ENCODE measurements around the gene BCOR. TPM values are rescaled to one million over a fixed set of nuclear protein-coding genes. Genes with fewer than 3 reads are reported as not detected.

The BCOR gene
- total and polyA plus RNA-seq, 2 of the 8 experiments (the other 6 are each of a cell fraction or from before 2014, with no cell fraction given), result 25.0 to 50.8 TPM

DNA sequence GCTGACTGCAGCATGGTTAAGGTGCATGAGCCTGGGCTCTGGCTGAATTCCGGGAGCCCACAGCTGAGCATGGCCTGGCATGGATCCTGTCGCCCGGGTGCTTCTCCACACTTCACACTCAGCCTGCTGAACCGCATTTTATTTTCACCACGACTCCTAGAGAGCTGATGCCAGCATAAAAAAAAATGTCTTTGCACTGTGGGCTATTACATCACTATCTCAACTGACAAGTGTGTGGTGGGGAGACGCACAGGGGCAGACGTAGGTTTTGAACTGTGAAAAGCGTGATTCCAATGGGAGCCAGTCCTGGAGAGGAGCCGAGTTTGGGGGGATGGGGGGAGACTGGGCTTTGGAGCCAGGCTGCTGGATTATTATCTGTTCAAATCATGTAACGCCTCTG, 36.8 kb downstream of the BCOR start (continued):
- TF ChIP-seq, protein P1, sequence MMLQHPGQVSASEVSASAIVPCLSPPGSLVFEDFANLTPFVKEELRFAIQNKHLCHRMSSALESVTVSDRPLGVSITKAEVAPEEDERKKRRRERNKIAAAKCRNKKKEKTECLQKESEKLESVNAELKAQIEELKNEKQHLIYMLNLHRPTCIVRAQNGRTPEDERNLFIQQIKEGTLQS (IDR thresholded peaks at IDR 0.05; ENCODE audit: insufficient read depth, low read depth, low read length), result no peak
- TF ChIP-seq GTF2F1 (IDR thresholded peaks at IDR 0.05; ENCODE audit: borderline replicate concordance, low read depth, low read length) (no peak), JUN (IDR thresholded peaks at IDR 0.05; ENCODE audit: low read depth, low read length) (no peak), CREB1 (IDR thresholded peaks at IDR 0.05) (no peak), NRF1 (IDR thresholded peaks at IDR 0.05; ENCODE audit: low read depth, low read length) (no peak), CHD2 (IDR thresholded peaks at IDR 0.05; ENCODE audit: low read length) (no peak), PHF8 (conservative IDR thresholded peaks at IDR 0.05; ENCODE audit: low read depth, low read length) (no peak), EZH2 (IDR thresholded peaks at IDR 0.05; ENCODE audit: low read depth, low read length, severe bottlenecking) (no peak), RFX5 (IDR thresholded peaks at IDR 0.05; ENCODE audit: borderline replicate concordance, low read depth, low read length) (no peak), SIRT6 (IDR thresholded peaks at IDR 0.05; ENCODE audit: low read length) (no peak)

Data from H1 (cell line).